HepG2 (cell line): ENCODE data around the gene CKS1B. TPM values are rescaled to one million over a fixed set of nuclear protein-coding genes. Genes with fewer than 3 reads are reported as not detected.
A peak's percentile ranks its signal among the peaks of the same experiment; 100 is the strongest.

Experiments
- AGO1 ChIP-seq: fragments of 200-400 bp; formaldehyde crosslinking; IDR thresholded peaks from 2 replicates; pipeline ENCODE4 v1.6.1; 2017; ENCODE audit warnings: mild to moderate bottlenecking, low read depth, low read length, moderate library complexity; ENCODE audit not compliant: poor library complexity, severe bottlenecking
- BCL6 ChIP-seq: IDR thresholded peaks from 2 replicates; pipeline ENCODE4 v1.6.1; 2016; ENCODE audit warnings: missing genetic modification reagents, missing compliant biosample characterization
- BRCA1 ChIP-seq: sonication (generic); formaldehyde crosslinking; IDR thresholded peaks from 2 replicates; pipeline ENCODE4 v1.4.0; 2020; ENCODE audit warnings: missing genetic modification reagents
- CAMTA2 ChIP-seq: sonication (generic); formaldehyde crosslinking; IDR thresholded peaks from 2 replicates; pipeline ENCODE4 v1.4.0; 2020; ENCODE audit warnings: mild to moderate bottlenecking, missing genetic modification reagents, borderline replicate concordance
- FOXA3 ChIP-seq: IDR thresholded peaks from 2 replicates; pipeline ENCODE4 v1.6.1; 2016; ENCODE audit warnings: missing genetic modification reagents, missing compliant biosample characterization
- HNRNPK ChIP-seq: fragments of 200-400 bp; formaldehyde crosslinking; IDR thresholded peaks from 2 replicates; pipeline ENCODE4 v1.6.1; 2018; ENCODE audit warnings: low read length, low read depth, moderate library complexity, mild to moderate bottlenecking; ENCODE audit not compliant: poor library complexity, severe bottlenecking
- HNRNPUL1 ChIP-seq: fragments of 200-400 bp; formaldehyde crosslinking; IDR thresholded peaks from 2 replicates; pipeline ENCODE4 v1.6.1; 2017; ENCODE audit warnings: low read depth, mild to moderate bottlenecking, low read length, moderate library complexity
- MBD4 ChIP-seq: IDR thresholded peaks from 2 replicates; pipeline ENCODE4 v1.6.1; 2012; ENCODE audit warnings: low read length, inconsistent platforms, borderline replicate concordance
- MED8 ChIP-seq: sonication (generic); formaldehyde crosslinking; IDR thresholded peaks from 2 replicates; pipeline ENCODE4 v1.8.1; 2023; ENCODE audit warnings: mild to moderate bottlenecking, missing genetic modification reagents; ENCODE audit not compliant: insufficient replicate concordance
- PBX2 ChIP-seq: IDR thresholded peaks from 2 replicates; pipeline ENCODE4 v1.6.1; 2016; ENCODE audit warnings: control low read depth
- PHB2 ChIP-seq: fragments of 450-650 bp; IDR thresholded peaks from 2 replicates; pipeline ENCODE4 v1.6.1; 2018; ENCODE audit not compliant: partially characterized antibody
- TARDBP ChIP-seq: sonication (generic); formaldehyde crosslinking; IDR thresholded peaks from 2 replicates; pipeline ENCODE4 v1.8.0; 2022; ENCODE audit warnings: mild to moderate bottlenecking, missing genetic modification reagents
- YEATS2 ChIP-seq: sonication (generic); formaldehyde crosslinking; IDR thresholded peaks from 2 replicates; pipeline ENCODE4 v1.4.0; 2020; ENCODE audit warnings: missing genetic modification reagents, borderline replicate concordance
- ZFX ChIP-seq: sonication (generic); formaldehyde crosslinking; IDR thresholded peaks from 2 replicates; pipeline ENCODE4 v1.4.0; 2020; ENCODE audit warnings: mild to moderate bottlenecking, low read depth, missing genetic modification reagents, moderate library complexity
- ZNF207 ChIP-seq: fragments of 450-650 bp; IDR thresholded peaks from 2 replicates; pipeline ENCODE4 v1.6.1; 2016; ENCODE audit warnings: antibody characterized with exemption, borderline replicate concordance
- ZNF333 ChIP-seq: sonication (generic); formaldehyde crosslinking; IDR thresholded peaks from 2 replicates; pipeline ENCODE4 v1.4.0; 2020; ENCODE audit warnings: mild to moderate bottlenecking, missing genetic modification reagents, borderline replicate concordance
- ZNF530 ChIP-seq: sonication (generic); formaldehyde crosslinking; IDR thresholded peaks from 2 replicates; pipeline ENCODE4 v1.5.0; 2020; ENCODE audit warnings: low read depth, mild to moderate bottlenecking, missing genetic modification reagents
- ZNF570 ChIP-seq: sonication (generic); formaldehyde crosslinking; IDR thresholded peaks from 2 replicates; pipeline ENCODE4 v1.4.0; 2020; ENCODE audit warnings: mild to moderate bottlenecking, missing genetic modification reagents, borderline replicate concordance
- polyA plus RNA-seq, 8 experiments: library from polyadenylated mRNA; depleted of rRNA in 3 of 8; stranded (reverse) in 7 of 8; unstranded in 1 of 8; fragments of >200 nt; fragmentation: Illumina TruSeq in 4 of 8; extraction: Trizol in 4 of 8; gene quantifications; 2 replicates each; pipeline versions ENCODE4 v1.2.1 to v1.2.3, GENCODE V29; 2011 to 2016; ENCODE audit warnings: low read depth in 4 of 8, missing spikeins in 1 of 8, mixed read lengths in 1 of 8; ENCODE audit not compliant: insufficient read depth in 1 of 8
- total RNA-seq, 5 experiments: library from RNA; depleted of rRNA; stranded (reverse); fragments of >200 nt; fragmentation: Illumina TruSeq; extraction: Trizol; gene quantifications; 2 replicates each; pipeline ENCODE4 v1.2.3, GENCODE V29; 2016; ENCODE audit warnings: low read depth in 1 of 5
- TF ChIP-seq, protein P1 (sequence below): sonication (generic); formaldehyde crosslinking; conservative IDR thresholded peaks from 2 replicates; pipeline ENCODE4 v1.8.0; 2022; ENCODE audit warnings: mild to moderate bottlenecking, moderate library complexity, missing genetic modification reagents
- TF ChIP-seq, protein P2 (sequence below): IDR thresholded peaks from 2 replicates; pipeline ENCODE4 v1.6.1; 2012; ENCODE audit warnings: low read depth, low read length, improper control_type of control experiment
- TF ChIP-seq, protein P3 (sequence below): sonication (generic); formaldehyde crosslinking; IDR thresholded peaks from 2 replicates; pipeline ENCODE4 v1.8.0; 2022; ENCODE audit warnings: mild to moderate bottlenecking, missing genetic modification reagents
- TF ChIP-seq, protein P4 (sequence below), 2 experiments: sonication (generic) in 1 of 2; formaldehyde crosslinking in 1 of 2; IDR thresholded peaks; 2 replicates each; pipeline versions ENCODE4 v1.4.0 to v1.6.1; 2018 to 2020; ENCODE audit warnings: missing genetic modification reagents in 2 of 2, borderline replicate concordance in 1 of 2, low read depth in 1 of 2, mild to moderate bottlenecking in 1 of 2, missing biosample characterization in 1 of 2

The CKS1B gene
- total and polyA plus RNA-seq, 2 of the 13 experiments (the other 11 are each of a cell fraction or from before 2014, with no cell fraction given), result 217 to 222 TPM

DNA sequence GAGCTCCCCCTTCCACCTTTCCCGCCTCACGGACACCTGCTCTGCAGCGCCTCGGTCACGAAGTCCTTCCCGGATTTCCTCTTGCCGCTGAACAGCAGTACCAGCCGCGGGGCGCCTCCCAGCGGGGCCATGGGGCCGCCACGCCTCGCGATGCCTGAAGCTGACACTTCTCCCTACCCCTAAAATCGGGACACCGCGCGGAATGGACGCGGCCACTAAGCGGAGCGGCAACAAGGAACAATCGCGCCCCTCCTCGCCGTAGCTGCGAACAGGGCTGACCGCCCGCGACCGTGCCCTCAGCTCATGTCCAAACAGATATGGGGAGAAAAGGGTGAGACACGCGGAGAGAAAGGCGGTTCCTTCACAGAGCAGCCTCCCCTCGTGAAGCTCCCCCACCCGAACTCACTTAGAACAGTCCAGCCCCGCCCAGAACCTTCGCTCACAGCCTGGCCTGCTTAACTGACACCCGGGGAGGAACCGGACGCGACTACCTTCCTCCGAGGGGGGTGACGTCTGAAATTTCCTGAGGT is 37.9 kb upstream of the CKS1B start, which contains the start of gene PMVK (continued):
- TF ChIP-seq, protein P1, sequence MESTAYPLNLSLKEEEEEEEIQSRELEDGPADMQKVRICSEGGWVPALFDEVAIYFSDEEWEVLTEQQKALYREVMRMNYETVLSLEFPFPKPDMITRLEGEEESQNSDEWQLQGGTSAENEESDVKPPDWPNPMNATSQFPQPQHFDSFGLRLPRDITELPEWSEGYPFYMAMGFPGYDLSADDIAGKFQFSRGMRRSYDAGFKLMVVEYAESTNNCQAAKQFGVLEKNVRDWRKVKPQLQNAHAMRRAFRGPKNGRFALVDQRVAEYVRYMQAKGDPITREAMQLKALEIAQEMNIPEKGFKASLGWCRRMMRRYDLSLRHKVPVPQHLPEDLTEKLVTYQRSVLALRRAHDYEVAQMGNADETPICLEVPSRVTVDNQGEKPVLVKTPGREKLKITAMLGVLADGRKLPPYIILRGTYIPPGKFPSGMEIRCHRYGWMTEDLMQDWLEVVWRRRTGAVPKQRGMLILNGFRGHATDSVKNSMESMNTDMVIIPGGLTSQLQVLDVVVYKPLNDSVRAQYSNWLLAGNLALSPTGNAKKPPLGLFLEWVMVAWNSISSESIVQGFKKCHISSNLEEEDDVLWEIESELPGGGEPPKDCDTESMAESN (CRISPR knock-in tag), result peak; percentile 95
- TF ChIP-seq PBX2 (no peak; the same call in 1 of the 2 replicates), YEATS2 (CRISPR knock-in tag) (peak; percentile 82), ZFX (CRISPR knock-in tag) (peak; percentile 77), PHB2 (no peak), FOXA3 (CRISPR knock-in tag) (peak; percentile 59), HNRNPK (no peak), HNRNPUL1 (no peak), ZNF333 (CRISPR knock-in tag) (0 out of 2 replicates have a peak, but pooled peaks have one; percentile 88), AGO1 (no peak), ZNF530 (CRISPR knock-in tag) (0 out of 2 replicates have a peak, but pooled peaks have one; percentile 82), BCL6 (peak; percentile 74), TARDBP (peak; percentile 97), BRCA1 (CRISPR knock-in tag) (peak; percentile 90), MED8 (peak; percentile 85), ZNF207 (no peak), CAMTA2 (CRISPR knock-in tag) (peak; percentile 99), ZNF570 (CRISPR knock-in tag) (peak; percentile 97; the same call in 1 of the 2 replicates), MBD4 (no peak)
- TF ChIP-seq, protein P2, sequence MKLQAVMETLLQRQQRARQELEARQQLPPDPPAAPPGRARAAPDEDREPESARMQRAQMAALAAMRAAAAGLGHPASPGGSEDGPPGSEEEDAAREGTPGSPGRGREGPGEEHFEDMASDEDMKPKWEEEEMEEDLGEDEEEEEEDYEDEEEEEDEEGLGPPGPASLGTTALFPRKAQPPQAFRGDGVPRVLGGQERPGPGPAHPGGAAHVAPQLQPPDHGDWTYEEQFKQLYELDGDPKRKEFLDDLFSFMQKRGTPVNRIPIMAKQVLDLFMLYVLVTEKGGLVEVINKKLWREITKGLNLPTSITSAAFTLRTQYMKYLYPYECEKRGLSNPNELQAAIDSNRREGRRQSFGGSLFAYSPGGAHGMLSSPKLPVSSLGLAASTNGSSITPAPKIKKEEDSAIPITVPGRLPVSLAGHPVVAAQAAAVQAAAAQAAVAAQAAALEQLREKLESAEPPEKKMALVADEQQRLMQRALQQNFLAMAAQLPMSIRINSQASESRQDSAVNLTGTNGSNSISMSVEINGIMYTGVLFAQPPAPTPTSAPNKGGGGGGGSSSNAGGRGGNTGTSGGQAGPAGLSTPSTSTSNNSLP, result no peak; the same call in 1 of the 2 replicates
- TF ChIP-seq, protein P3, sequence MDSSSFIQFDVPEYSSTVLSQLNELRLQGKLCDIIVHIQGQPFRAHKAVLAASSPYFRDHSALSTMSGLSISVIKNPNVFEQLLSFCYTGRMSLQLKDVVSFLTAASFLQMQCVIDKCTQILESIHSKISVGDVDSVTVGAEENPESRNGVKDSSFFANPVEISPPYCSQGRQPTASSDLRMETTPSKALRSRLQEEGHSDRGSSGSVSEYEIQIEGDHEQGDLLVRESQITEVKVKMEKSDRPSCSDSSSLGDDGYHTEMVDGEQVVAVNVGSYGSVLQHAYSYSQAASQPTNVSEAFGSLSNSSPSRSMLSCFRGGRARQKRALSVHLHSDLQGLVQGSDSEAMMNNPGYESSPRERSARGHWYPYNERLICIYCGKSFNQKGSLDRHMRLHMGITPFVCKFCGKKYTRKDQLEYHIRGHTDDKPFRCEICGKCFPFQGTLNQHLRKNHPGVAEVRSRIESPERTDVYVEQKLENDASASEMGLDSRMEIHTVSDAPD, result peak; percentile 95
- TF ChIP-seq, protein P4, sequence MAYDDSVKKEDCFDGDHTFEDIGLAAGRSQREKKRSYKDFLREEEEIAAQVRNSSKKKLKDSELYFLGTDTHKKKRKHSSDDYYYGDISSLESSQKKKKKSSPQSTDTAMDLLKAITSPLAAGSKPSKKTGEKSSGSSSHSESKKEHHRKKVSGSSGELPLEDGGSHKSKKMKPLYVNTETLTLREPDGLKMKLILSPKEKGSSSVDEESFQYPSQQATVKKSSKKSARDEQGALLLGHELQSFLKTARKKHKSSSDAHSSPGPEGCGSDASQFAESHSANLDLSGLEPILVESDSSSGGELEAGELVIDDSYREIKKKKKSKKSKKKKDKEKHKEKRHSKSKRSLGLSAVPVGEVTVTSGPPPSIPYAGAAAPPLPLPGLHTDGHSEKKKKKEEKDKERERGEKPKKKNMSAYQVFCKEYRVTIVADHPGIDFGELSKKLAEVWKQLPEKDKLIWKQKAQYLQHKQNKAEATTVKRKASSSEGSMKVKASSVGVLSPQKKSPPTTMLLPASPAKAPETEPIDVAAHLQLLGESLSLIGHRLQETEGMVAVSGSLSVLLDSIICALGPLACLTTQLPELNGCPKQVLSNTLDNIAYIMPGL (CRISPR knock-in tag; IDR thresholded peaks at IDR 0.05; ENCODE audit: borderline replicate concordance in 1 of 2, low read depth in 1 of 2), result peak; percentile 93 to 96
- TF ChIP-seq, all 625 proteins: peak for 484
